Measurements from ENCODE around the gene SDS.

SDS gene

DNA sequence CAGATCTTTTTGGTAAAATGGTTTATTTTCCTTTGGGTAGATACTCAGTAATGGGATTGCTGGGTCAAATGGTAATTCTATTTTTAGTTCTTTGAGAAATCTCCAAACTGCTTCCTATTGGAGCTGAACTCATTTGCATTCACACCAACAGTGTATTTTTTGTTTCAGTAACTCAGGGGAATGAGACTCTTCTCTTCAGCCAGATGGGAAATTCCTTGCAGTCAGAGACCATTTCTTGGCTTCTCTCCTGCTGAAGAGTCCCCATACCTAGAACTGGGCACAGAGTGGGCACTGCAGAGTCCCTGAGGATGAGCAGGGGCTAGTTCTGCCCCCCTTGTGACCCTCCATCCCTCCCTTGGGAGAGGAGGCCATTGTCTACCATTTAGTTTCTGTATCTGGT, 29.3 kb upstream of the SDS start:
- ChIA-PET CTCF (no interaction called here), POLR2A (no interaction called here)
- no peak for DNase-seq (ENCODE audit: low read depth, low spot score)
- no peak overlapping the region for H3K4me3 ChIP-seq (ENCODE audit: low read depth, low read length)
- TF ChIP-seq, protein P1, sequence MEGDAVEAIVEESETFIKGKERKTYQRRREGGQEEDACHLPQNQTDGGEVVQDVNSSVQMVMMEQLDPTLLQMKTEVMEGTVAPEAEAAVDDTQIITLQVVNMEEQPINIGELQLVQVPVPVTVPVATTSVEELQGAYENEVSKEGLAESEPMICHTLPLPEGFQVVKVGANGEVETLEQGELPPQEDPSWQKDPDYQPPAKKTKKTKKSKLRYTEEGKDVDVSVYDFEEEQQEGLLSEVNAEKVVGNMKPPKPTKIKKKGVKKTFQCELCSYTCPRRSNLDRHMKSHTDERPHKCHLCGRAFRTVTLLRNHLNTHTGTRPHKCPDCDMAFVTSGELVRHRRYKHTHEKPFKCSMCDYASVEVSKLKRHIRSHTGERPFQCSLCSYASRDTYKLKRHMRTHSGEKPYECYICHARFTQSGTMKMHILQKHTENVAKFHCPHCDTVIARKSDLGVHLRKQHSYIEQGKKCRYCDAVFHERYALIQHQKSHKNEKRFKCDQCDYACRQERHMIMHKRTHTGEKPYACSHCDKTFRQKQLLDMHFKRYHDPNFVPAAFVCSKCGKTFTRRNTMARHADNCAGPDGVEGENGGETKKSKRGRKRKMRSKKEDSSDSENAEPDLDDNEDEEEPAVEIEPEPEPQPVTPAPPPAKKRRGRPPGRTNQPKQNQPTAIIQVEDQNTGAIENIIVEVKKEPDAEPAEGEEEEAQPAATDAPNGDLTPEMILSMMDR (IDR thresholded peaks at IDR 0.05; ENCODE audit: insufficient read depth, low read length, missing control alignments) = no peak

DNA sequence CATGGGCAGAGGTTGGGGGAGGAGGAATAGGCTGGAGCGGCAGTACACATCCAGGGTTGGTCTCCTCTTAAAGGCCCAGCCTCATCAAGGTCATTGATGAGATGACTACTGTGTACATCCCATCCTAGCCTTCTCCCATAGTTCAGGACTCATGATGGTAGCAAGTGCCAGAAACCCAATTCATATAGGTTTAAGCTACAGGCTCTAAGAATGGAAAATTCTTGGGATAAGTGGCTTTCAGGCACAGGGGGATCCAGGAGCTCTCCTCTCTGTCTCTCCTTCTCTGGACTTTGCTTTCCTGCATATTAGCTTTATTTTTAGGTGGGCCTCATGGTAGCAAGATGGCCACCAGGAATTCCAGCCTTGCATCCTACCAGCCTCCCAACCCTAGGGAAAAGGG, 24.8 kb upstream of the SDS start:
- ChIA-PET CTCF (interaction anchor here (1.2 to 1.4 kb wide), 2 partner anchors 12 to 106 kb away, joined by 3 to 4 read pairs; no protein-coding TSS in a partner anchor), POLR2A (no interaction called here)
- TF ChIP-seq, protein P1 (IDR thresholded peaks at IDR 0.05; ENCODE audit: insufficient read depth, low read length, missing control alignments) = no peak
- no peak overlapping the region for H3K4me3 ChIP-seq (ENCODE audit: low read depth, low read length)
- no peak for DNase-seq (ENCODE audit: low read depth, low spot score)

DNA sequence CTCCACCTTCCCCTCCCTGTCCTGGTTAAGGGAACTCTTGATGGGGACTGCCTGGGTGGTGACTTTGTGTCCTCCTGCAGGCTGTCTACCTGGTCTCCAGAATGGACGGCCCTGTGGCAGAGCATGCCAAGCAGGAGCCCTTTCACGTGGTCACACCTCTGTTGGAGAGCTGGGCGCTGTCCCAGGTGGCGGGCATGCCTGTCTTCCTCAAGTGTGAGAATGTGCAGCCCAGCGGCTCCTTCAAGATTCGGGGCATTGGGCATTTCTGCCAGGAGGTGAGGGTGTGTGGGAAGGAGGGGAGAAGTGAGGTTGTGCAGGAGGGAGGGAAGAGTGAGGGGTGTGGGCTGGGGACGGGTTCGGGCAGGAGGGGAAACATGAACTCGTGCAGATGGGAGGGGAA, 24.2 kb upstream of the SDS start:
- no peak for DNase-seq (ENCODE audit: low read depth, low spot score)
- no peak overlapping the region for H3K4me3 ChIP-seq (ENCODE audit: low read depth, low read length)
- TF ChIP-seq, protein P1 (IDR thresholded peaks at IDR 0.05; ENCODE audit: insufficient read depth, low read length, missing control alignments) = no peak
- POLR2A ChIA-PET = no interaction called here
- CTCF ChIA-PET = interaction anchor here (1.2 to 1.4 kb wide), 3 partner anchors 13 to 116 kb away, joined by 3 to 4 read pairs (median 4); no protein-coding TSS in a partner anchor

DNA sequence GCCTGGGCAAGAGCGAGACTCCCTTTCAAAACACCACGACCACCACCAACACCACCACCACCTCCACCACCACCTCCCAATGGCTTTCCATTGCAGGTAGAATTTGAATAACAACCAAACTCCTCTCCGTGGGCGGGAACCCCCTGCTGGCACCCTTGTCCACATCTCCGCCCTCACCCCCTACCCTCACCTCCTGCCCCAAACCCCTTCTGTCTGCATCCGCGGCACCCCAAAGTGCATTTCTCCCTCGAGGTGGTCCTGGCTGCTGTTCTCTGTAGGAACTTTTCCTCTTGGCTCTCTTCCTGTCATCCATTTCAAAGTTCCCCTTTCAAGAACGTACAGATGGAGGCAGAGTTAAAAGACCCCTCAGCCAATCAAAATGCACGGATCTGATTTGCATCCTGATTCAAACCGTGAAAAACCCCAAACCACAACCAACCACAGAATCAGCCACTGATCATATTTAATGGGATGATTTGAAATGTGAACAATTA, 22.3 kb upstream of the SDS start:
- POLR2A ChIA-PET = no interaction called here
- H3K4me3 ChIP-seq (ENCODE audit: low read depth, low read length) = no peak overlapping the region
- no peak for DNase-seq (ENCODE audit: low read depth, low spot score)
- TF ChIP-seq, protein P1 (IDR thresholded peaks at IDR 0.05; ENCODE audit: insufficient read depth, low read length, missing control alignments) = no peak
- CTCF ChIA-PET = interaction anchor here (0.5 to 4.7 kb wide), 48 partner anchors 8 to 504 kb away, joined by 3 to 70 read pairs (median 4); partner anchors contain the start of genes SDS and SLC8B1

DNA sequence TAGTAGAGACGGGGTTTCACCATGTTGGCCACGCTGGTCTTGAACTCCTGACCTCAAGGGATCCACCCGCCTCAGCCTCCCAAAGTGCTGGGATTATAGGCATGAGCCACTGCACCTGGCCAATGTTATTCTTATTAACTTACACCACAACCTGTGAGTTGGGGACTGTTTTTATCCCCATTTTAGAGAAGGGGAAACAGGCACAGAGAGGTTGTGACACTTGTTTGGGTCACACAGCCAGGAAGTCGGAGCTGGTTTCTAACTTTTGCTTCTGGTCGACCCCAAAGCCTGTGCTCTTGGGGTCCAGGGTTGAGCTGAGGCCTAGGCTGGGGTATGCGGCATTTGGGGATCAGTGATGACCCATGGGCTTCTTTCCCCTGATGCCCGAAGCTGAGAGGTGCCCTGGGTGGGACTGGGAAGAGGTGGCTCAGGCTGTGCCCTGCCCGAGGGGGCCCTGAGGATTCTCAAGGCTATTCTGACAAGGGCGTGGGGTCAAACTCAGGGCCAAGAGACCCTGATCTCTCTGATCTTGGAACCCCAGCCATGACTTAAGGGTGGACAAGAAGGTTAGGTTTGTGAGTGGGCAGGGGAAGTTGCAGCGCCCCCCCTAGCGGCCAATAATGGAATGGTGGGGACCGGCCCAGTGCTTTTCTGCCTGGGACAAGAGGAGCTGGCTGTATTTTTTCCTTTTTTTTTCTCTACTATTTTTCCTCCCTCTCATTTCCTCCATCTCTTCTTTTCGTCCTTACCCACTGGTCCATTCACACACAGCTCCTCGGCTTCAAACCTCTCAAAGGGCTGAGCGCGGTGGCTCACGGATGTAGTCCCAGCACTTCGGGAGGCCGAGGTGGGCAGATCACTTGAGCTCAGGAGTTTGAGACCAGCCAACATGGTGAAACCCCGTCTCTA, 21.5 kb upstream of the SDS start:
- H3K4me3 ChIP-seq (ENCODE audit: low read depth, low read length) = no peak overlapping the region
- CTCF ChIA-PET = interaction anchor here (0.5 to 4.7 kb wide), 52 partner anchors 9 to 505 kb away, joined by 3 to 70 read pairs (median 4); partner anchors contain the start of genes SDS and SLC8B1
- DNase-seq (ENCODE audit: low read depth, low spot score) = no peak
- POLR2A ChIA-PET = no interaction called here
- TF ChIP-seq, protein P1 (IDR thresholded peaks at IDR 0.05; ENCODE audit: insufficient read depth, low read length, missing control alignments) = peak; percentile 87

DNA sequence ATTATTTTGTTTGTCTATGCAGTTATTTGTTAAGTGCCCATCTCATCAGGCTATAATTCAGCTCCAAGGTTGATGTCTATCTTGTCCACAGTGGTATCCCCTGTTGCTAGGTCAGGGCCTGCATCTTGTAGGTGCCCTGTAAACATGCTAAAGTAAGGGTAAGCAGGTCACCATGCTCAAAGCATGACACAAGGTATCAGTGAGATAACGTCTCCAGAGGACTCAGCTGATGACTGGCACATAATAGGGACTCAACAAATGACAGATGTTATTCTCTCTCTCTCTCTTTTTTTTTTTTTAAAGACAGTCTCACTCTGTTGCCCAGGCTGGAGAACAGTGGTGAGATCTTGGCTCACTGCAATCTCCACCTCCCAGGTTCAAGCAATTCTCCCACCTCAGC, 20.8 kb upstream of the SDS start:
- TF ChIP-seq, protein P1 (IDR thresholded peaks at IDR 0.05; ENCODE audit: insufficient read depth, low read length, missing control alignments) = no peak
- no peak overlapping the region for H3K4me3 ChIP-seq (ENCODE audit: low read depth, low read length)
- ChIA-PET CTCF (interaction anchor here (0.7 to 4.7 kb wide), 26 partner anchors 8 to 376 kb away, joined by 3 to 70 read pairs (median 6); partner anchors contain the start of gene SDS), POLR2A (no interaction called here)
- DNase-seq (ENCODE audit: low read depth, low spot score) = no peak
